K562 (cell line): ENCODE data around the gene KIAA2012. TPM values are rescaled to one million over a fixed set of nuclear protein-coding genes. Genes with fewer than 3 reads are reported as not detected.

Experiments used
- SLC30A9 ChIP-seq: fragments of 250-450 bp; sonication (Bioruptor Pico); IDR thresholded peaks from 2 replicates; pipeline ENCODE4 v1.8.0; 2022; ENCODE audit warnings: mild to moderate bottlenecking, moderate library complexity
- ZNF609 ChIP-seq: sonication (generic); formaldehyde crosslinking; IDR thresholded peaks from 2 replicates; pipeline ENCODE4 v1.8.1; 2023; ENCODE audit warnings: missing genetic modification reagents, mild to moderate bottlenecking, borderline replicate concordance
- polyA plus RNA-seq, 8 experiments: library from polyadenylated mRNA; depleted of rRNA in 4 of 8; stranded (reverse) in 5 of 8; unstranded in 3 of 8; fragments of >200 nt; fragmentation: Nextera tagmentation in 2 of 8; fragmentation: Illumina TruSeq in 1 of 8; extraction: Ambion mirVana in 2 of 8; extraction: Trizol in 1 of 8; gene quantifications; 2 replicates each; pipeline versions ENCODE4 v1.2.1 to v1.2.3, GENCODE V29; 2011 to 2014; ENCODE audit warnings: inconsistent platforms in 1 of 8, missing spikeins in 1 of 8
- total RNA-seq, 7 experiments: library from RNA; depleted of rRNA in 6 of 7; stranded (reverse); fragments of >200 nt in 6 of 7; fragmentation: Illumina TruSeq in 2 of 7; extraction: Trizol in 2 of 7; gene quantifications; 2 replicates each; pipeline versions ENCODE4 v1.2.1 to v1.2.3, GENCODE V29; 2011 to 2021; ENCODE audit warnings: low replicate concordance in 1 of 7
- TF ChIP-seq, protein P1 (sequence below): fragments of 450-650 bp; IDR thresholded peaks from one replicate; pipeline ENCODE4 v1.6.1; 2018; ENCODE audit warnings: mild to moderate bottlenecking, moderate library complexity; ENCODE audit not compliant: partially characterized antibody
- TF ChIP-seq, protein P2 (sequence below): fragments of 250-450 bp; sonication (Bioruptor Pico); IDR thresholded peaks from 2 replicates; pipeline ENCODE4 v1.8.0; 2022; ENCODE audit warnings: moderate library complexity, mild to moderate bottlenecking, inconsistent platforms

The KIAA2012 gene
- total and polyA plus RNA-seq, 9 of the 15 experiments (the other 6 are each of a cell fraction or from before 2014, with no cell fraction given): not detected

GRCh38 chr2:202051499-202052161 is 21.4 kb upstream of the KIAA2012 start (continued):
- TF ChIP-seq SLC30A9 (CRISPR knock-in tag) (no peak), ZNF609 (CRISPR knock-in tag) (no peak)
- TF ChIP-seq, protein P1, sequence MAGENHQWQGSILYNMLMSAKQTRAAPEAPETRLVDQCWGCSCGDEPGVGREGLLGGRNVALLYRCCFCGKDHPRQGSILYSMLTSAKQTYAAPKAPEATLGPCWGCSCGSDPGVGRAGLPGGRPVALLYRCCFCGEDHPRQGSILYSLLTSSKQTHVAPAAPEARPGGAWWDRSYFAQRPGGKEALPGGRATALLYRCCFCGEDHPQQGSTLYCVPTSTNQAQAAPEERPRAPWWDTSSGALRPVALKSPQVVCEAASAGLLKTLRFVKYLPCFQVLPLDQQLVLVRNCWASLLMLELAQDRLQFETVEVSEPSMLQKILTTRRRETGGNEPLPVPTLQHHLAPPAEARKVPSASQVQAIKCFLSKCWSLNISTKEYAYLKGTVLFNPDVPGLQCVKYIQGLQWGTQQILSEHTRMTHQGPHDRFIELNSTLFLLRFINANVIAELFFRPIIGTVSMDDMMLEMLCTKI: no peak
- TF ChIP-seq, protein P2, sequence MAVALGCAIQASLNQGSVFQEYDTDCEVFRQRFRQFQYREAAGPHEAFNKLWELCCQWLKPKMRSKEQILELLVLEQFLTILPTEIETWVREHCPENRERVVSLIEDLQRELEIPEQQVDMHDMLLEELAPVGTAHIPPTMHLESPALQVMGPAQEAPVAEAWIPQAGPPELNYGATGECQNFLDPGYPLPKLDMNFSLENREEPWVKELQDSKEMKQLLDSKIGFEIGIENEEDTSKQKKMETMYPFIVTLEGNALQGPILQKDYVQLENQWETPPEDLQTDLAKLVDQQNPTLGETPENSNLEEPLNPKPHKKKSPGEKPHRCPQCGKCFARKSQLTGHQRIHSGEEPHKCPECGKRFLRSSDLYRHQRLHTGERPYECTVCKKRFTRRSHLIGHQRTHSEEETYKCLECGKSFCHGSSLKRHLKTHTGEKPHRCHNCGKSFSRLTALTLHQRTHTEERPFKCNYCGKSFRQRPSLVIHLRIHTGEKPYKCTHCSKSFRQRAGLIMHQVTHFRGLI (CRISPR knock-in tag): no peak
- TF ChIP-seq, all 486 proteins: peak for 0
